Hepatocyte (in vitro differentiated cells): ENCODE measurements around the gene CTNNA2. TPM values are rescaled to one million over a fixed set of nuclear protein-coding genes. Genes with fewer than 3 reads are reported as not detected.

Source experiments
- DNase-seq: peaks from one replicate; pipeline ENCODE4 v3.0.0-alpha.2; 2016; ENCODE audit warnings: low spot score
- H2AFZ ChIP-seq: fragments of 200-600 bp; sonication (generic); 2 replicates; pipeline ENCODE4 v1.6.0; 2016; ENCODE audit warnings: antibody characterized with exemption, mild to moderate bottlenecking
- H3K27ac ChIP-seq: fragments of 200-600 bp; sonication (generic); 2 replicates; pipeline ENCODE4 v1.5.1; 2016; ENCODE audit warnings: mild to moderate bottlenecking
- H3K27me3 ChIP-seq: fragments of 200-600 bp; sonication (generic); 2 replicates; pipeline ENCODE4 v1.6.1; 2016
- H3K36me3 ChIP-seq: fragments of 200-600 bp; sonication (generic); replicated peaks from 2 replicates; pipeline ENCODE4 v1.5.1; 2016; ENCODE audit warnings: low read depth; ENCODE audit not compliant: insufficient read depth
- H3K4me1 ChIP-seq: fragments of 200-600 bp; sonication (generic); 2 replicates; pipeline ENCODE4 v1.5.1; 2016; ENCODE audit warnings: mild to moderate bottlenecking, moderate library complexity; ENCODE audit not compliant: insufficient read depth
- H3K4me2 ChIP-seq: fragments of 200-600 bp; sonication (generic); 2 replicates; pipeline ENCODE4 v1.6.0; 2016
- H3K4me3 ChIP-seq: fragments of 200-600 bp; sonication (generic); 2 replicates; pipeline ENCODE4 v1.5.1; 2016; ENCODE audit warnings: mild to moderate bottlenecking
- H3K79me2 ChIP-seq: fragments of 200-600 bp; sonication (generic); 2 replicates; pipeline ENCODE4 v1.6.0; 2017; ENCODE audit warnings: mild to moderate bottlenecking
- H3K9me2 ChIP-seq: fragments of 200-600 bp; sonication (generic); replicated peaks from 2 replicates; pipeline ENCODE4 v1.6.0; 2017; ENCODE audit warnings: mild to moderate bottlenecking; ENCODE audit not compliant: insufficient read depth
- H3K9me3 ChIP-seq: fragments of 200-600 bp; sonication (generic); 2 replicates; pipeline ENCODE4 v1.5.1; 2016; ENCODE audit warnings: low read depth, mild to moderate bottlenecking
- H4K20me1 ChIP-seq: fragments of 200-600 bp; sonication (generic); 2 replicates; pipeline ENCODE4 v1.6.0; 2016; ENCODE audit warnings: mild to moderate bottlenecking; ENCODE audit not compliant: insufficient read depth, poor library complexity, severe bottlenecking
- EZH2 ChIP-seq: fragments of 200-600 bp; sonication (generic); IDR thresholded peaks from 2 replicates; pipeline ENCODE4 v1.6.1; 2016; ENCODE audit warnings: antibody characterized with exemption, mild to moderate bottlenecking, borderline replicate concordance
- EZH2phosphoT487 ChIP-seq: fragments of 200-600 bp; sonication (generic); IDR thresholded peaks from one replicate; pipeline ENCODE4 v1.6.1; 2018; ENCODE audit warnings: antibody characterized with exemption, mild to moderate bottlenecking, low read depth, moderate library complexity; ENCODE audit not compliant: unreplicated experiment, severe bottlenecking
- WGBS: methylation state at CpG from one replicate; pipeline ENCODE4 v1.1.6; 2016; ENCODE audit warnings: low lambda C conversion rate; ENCODE audit errors: missing lambda C conversion rate; 5-methylcytosine and 5-hydroxymethylcytosine counted together
- polyA plus RNA-seq: library from polyadenylated mRNA; unstranded; fragments of >200 nt; fragmentation: Nextera tagmentation; extraction: Ambion mirVana; gene quantifications from 2 replicates; pipeline ENCODE4 v1.2.1, GENCODE V29; 2016
- total RNA-seq: library from RNA; depleted of rRNA; stranded (reverse); fragments of >200 nt; gene quantifications from 2 replicates; pipeline ENCODE4 v1.2.3, GENCODE V29; 2014
- TF ChIP-seq, protein P1 (sequence below): fragments of 200-600 bp; sonication (generic); IDR thresholded peaks from 2 replicates; pipeline ENCODE4 v1.5.1; 2016; ENCODE audit warnings: antibody characterized with exemption, mild to moderate bottlenecking; ENCODE audit not compliant: poor library complexity

The CTNNA2 gene
- total and polyA plus RNA-seq, 2 experiments from 2014 or later, result 0.79 to 4.4 TPM

DNA sequence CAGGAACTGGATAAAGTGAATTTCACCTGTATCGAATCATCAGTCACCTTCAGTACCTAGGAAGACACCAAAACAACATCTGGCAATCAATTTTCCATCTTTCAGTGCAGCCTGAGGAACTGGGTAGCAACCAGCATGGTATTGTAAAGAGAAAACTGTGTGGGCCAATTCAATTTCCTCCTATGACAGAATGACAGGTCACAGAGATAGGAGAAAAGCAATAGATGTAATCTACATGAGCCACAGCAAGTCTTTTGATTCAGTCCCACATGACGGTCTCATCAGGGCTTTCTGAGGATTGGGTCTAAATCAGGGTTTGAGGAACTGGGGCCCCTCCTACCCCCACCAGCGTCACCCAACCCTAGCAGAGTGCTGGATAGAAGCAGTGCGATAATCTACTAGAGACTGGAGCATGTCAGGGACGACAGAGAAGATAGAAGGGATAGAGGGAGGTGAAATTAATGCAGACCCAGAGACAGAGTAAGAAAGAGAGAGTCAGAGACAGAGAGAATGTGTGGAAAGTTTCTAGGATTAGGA lies 523.0 kb downstream of the CTNNA2 start:
- H3K36me3 ChIP-seq, result no peaks in the 10 kb centered on the region
- H3K4me1 ChIP-seq, result no peaks in the 10 kb centered on the region
- H3K4me3 ChIP-seq, result no peak overlapping the region
- H4K20me1 ChIP-seq, result no peaks in the 10 kb centered on the region
- H3K27ac ChIP-seq, result no peak overlapping the region
- no peak overlapping the region for H3K4me2 ChIP-seq
- no peak overlapping the region for H2AFZ ChIP-seq
- H3K79me2 ChIP-seq, result no peaks in the 10 kb centered on the region
- WGBS, result 83% methylated on average over 5 of the region's 5 CpGs
- no peaks in the 10 kb centered on the region for H3K27me3 ChIP-seq
- no peaks in the 10 kb centered on the region for H3K9me3 ChIP-seq
- TF ChIP-seq, protein P1, sequence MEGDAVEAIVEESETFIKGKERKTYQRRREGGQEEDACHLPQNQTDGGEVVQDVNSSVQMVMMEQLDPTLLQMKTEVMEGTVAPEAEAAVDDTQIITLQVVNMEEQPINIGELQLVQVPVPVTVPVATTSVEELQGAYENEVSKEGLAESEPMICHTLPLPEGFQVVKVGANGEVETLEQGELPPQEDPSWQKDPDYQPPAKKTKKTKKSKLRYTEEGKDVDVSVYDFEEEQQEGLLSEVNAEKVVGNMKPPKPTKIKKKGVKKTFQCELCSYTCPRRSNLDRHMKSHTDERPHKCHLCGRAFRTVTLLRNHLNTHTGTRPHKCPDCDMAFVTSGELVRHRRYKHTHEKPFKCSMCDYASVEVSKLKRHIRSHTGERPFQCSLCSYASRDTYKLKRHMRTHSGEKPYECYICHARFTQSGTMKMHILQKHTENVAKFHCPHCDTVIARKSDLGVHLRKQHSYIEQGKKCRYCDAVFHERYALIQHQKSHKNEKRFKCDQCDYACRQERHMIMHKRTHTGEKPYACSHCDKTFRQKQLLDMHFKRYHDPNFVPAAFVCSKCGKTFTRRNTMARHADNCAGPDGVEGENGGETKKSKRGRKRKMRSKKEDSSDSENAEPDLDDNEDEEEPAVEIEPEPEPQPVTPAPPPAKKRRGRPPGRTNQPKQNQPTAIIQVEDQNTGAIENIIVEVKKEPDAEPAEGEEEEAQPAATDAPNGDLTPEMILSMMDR, result no peak
- TF ChIP-seq EZH2phosphoT487, result no peak
- TF ChIP-seq EZH2, result no peak
- no peak for DNase-seq
- no peaks in the 10 kb centered on the region for H3K9me2 ChIP-seq

DNA sequence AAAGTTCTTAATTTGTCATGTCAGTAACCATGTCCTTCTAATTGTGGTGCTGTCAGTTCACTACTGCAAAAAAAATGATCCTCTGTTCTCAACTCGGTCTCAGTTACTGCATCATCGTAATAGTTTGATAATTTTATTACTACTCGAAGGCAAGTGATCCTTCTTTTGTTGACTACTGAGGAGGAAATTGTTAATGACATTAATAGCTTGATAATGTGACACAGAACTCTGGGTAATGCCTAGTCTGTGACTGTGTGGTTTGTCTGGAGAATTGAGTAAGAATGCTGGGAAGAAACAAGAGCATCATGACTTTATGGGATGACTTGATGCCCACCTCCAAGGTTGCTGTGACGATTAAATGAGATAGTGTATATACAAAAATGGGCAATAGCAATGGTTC lies 524.5 kb downstream of the CTNNA2 start:
- H3K4me2 ChIP-seq, result no peak overlapping the region
- H3K4me3 ChIP-seq, result no peak overlapping the region
- H2AFZ ChIP-seq, result no peak overlapping the region
- H3K4me1 ChIP-seq, result no peaks in the 10 kb centered on the region
- DNase-seq, result no peak
- no peaks in the 10 kb centered on the region for H3K9me2 ChIP-seq
- H4K20me1 ChIP-seq, result no peaks in the 10 kb centered on the region
- H3K27ac ChIP-seq, result no peak overlapping the region
- H3K9me3 ChIP-seq, result no peaks in the 10 kb centered on the region
- WGBS, result 72% methylated on average over 4 of the region's 4 CpGs
- no peaks in the 10 kb centered on the region for H3K79me2 ChIP-seq
- H3K36me3 ChIP-seq, result no peaks in the 10 kb centered on the region
- no peaks in the 10 kb centered on the region for H3K27me3 ChIP-seq
- TF ChIP-seq, protein P1, result no peak
- TF ChIP-seq EZH2phosphoT487 (no peak), EZH2 (no peak)

DNA sequence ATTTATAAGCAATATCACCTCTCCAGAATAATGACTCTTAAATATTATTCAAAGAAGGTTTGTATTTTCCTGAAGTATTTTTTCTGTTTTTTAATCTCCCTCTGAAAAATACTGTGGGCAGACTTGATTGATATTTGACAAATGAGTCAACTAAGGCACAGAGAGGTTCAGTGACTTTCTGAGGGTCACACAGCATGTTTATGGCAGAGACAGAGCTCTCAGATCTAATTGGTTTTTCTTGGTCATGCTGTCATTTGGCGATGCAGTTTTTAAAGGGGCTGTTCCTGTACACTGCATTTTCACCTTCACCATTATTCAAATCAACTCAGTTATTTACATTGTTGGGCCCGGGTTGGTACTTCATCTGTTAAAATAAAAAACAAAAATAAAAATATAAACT lies 527.4 kb downstream of the CTNNA2 start:
- 98% methylated on average over 2 of the region's 2 CpGs for WGBS
- Histone ChIP-seq H2AFZ (no peak overlapping the region), H3K36me3 (no peaks in the 10 kb centered on the region), H3K4me3 (no peak overlapping the region), H3K4me1 (no peaks in the 10 kb centered on the region), H3K9me2 (no peaks in the 10 kb centered on the region), H3K79me2 (no peaks in the 10 kb centered on the region), H4K20me1 (no peaks in the 10 kb centered on the region), H3K4me2 (no peak overlapping the region), H3K27me3 (no peaks in the 10 kb centered on the region), H3K27ac (no peak overlapping the region), H3K9me3 (no peaks in the 10 kb centered on the region)
- no peak for DNase-seq
- no peak for TF ChIP-seq EZH2
- no peak for TF ChIP-seq EZH2phosphoT487
- TF ChIP-seq, protein P1, result no peak

DNA sequence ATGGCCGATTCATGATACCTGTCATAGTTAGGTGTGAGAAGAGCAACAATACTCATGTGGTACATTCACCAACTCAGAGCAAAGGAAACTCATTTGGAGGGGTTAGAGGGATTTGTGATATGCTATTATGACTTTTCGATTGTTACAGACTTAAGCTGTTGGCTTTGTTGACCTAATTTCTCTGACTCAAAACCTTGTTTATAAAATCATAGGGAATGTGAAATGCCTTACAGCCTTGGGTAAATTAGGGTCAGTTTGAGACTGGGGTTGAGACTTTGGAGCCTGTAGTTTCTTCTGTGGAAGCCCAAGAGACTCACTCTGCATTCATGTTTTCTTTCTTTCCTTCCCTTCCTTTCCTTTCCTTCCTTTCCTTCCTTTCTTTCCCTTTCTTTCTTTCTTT lies 529.8 kb downstream of the CTNNA2 start:
- TF ChIP-seq EZH2, result no peak
- no peak for TF ChIP-seq EZH2phosphoT487
- TF ChIP-seq, protein P1, result no peak
- H3K9me2 ChIP-seq, result no peaks in the 10 kb centered on the region
- no peak overlapping the region for H3K27ac ChIP-seq
- no peak overlapping the region for H2AFZ ChIP-seq
- no peaks in the 10 kb centered on the region for H3K79me2 ChIP-seq
- no peaks in the 10 kb centered on the region for H3K4me1 ChIP-seq
- no peaks in the 10 kb centered on the region for H4K20me1 ChIP-seq
- H3K36me3 ChIP-seq, result no peaks in the 10 kb centered on the region
- no peak overlapping the region for H3K4me3 ChIP-seq
- no peaks in the 10 kb centered on the region for H3K9me3 ChIP-seq
- no peaks in the 10 kb centered on the region for H3K27me3 ChIP-seq
- 78% methylated on average over 2 of the region's 2 CpGs for WGBS
- DNase-seq, result no peak
- H3K4me2 ChIP-seq, result no peak overlapping the region
